DND-41 (cell line): Measurements from ENCODE around the gene AP2A2.

Experiments used
- ATAC-seq: fragments of 200-7000 bp; cut with Tn5 transposase; 3 replicates; pipeline ENCODE4 v1.9.1; 2021; ENCODE audit warnings: low read depth; ENCODE audit not compliant: insufficient read depth
- DNase-seq: peaks from one replicate; pipeline ENCODE4 v3.0.0-alpha.2; 2020
- H2AFZ ChIP-seq: 2 replicates; pipeline ENCODE4 v1.6.0; 2012; ENCODE audit warnings: low read depth, low read length
- H3K27ac ChIP-seq: 2 replicates; pipeline ENCODE4 v1.5.1; 2012; ENCODE audit warnings: low read length, inconsistent platforms
- H3K27me3 ChIP-seq: fragments of 200-600 bp; sonication (generic); 2 replicates; pipeline ENCODE4 v1.6.0; 2012; ENCODE audit warnings: low read length, mild to moderate bottlenecking, inconsistent platforms; ENCODE audit not compliant: insufficient read depth, poor library complexity
- H3K36me3 ChIP-seq: 2 replicates; pipeline ENCODE4 v1.5.1; 2012; ENCODE audit warnings: low read length, inconsistent platforms; ENCODE audit not compliant: insufficient read depth
- H3K4me1 ChIP-seq: 2 replicates; pipeline ENCODE4 v1.5.1; 2012; ENCODE audit warnings: mild to moderate bottlenecking, low read length; ENCODE audit not compliant: insufficient read depth
- H3K4me2 ChIP-seq: 2 replicates; pipeline ENCODE4 v1.6.0; 2012; ENCODE audit warnings: mild to moderate bottlenecking, moderate library complexity, low read length, inconsistent platforms; ENCODE audit not compliant: insufficient read depth
- H3K4me3 ChIP-seq, 2 experiments: fragments of 200-600 bp in 1 of 2; shearing (Covaris generic) in 1 of 2; 2 replicates each; pipeline ENCODE4 v1.5.1; 2012 to 2016; ENCODE audit warnings: inconsistent platforms in 2 of 2, low read length in 2 of 2, mild to moderate bottlenecking in 2 of 2, low read depth in 1 of 2, moderate library complexity in 1 of 2
- H3K79me2 ChIP-seq: 2 replicates; pipeline ENCODE4 v1.6.0; 2012; ENCODE audit warnings: low read length, inconsistent platforms; ENCODE audit not compliant: insufficient read depth
- H3K9ac ChIP-seq: 2 replicates; pipeline ENCODE4 v1.6.0; 2012; ENCODE audit warnings: low read depth, mild to moderate bottlenecking, inconsistent platforms, low read length, moderate library complexity
- H3K9me3 ChIP-seq: 2 replicates; pipeline ENCODE4 v1.5.1; 2012; ENCODE audit warnings: low read length, moderate library complexity, mild to moderate bottlenecking, inconsistent platforms; ENCODE audit not compliant: insufficient read depth, severe bottlenecking
- H4K20me1 ChIP-seq: 2 replicates; pipeline ENCODE4 v1.6.0; 2012; ENCODE audit warnings: low read length; ENCODE audit not compliant: insufficient read depth
- EZH2 ChIP-seq: IDR thresholded peaks from 3 replicates; pipeline ENCODE4 v1.6.1; 2012; ENCODE audit warnings: borderline replicate concordance, low read depth, mild to moderate bottlenecking, moderate library complexity, low read length, inconsistent platforms; ENCODE audit not compliant: severe bottlenecking
- TF ChIP-seq, protein P1 (sequence below): IDR thresholded peaks from 2 replicates; pipeline ENCODE4 v1.5.1; 2012; ENCODE audit warnings: borderline replicate concordance, low read length, moderate library complexity, mild to moderate bottlenecking; ENCODE audit not compliant: poor library complexity, severe bottlenecking; ENCODE audit errors: extremely low read depth

The AP2A2 gene

DNA sequence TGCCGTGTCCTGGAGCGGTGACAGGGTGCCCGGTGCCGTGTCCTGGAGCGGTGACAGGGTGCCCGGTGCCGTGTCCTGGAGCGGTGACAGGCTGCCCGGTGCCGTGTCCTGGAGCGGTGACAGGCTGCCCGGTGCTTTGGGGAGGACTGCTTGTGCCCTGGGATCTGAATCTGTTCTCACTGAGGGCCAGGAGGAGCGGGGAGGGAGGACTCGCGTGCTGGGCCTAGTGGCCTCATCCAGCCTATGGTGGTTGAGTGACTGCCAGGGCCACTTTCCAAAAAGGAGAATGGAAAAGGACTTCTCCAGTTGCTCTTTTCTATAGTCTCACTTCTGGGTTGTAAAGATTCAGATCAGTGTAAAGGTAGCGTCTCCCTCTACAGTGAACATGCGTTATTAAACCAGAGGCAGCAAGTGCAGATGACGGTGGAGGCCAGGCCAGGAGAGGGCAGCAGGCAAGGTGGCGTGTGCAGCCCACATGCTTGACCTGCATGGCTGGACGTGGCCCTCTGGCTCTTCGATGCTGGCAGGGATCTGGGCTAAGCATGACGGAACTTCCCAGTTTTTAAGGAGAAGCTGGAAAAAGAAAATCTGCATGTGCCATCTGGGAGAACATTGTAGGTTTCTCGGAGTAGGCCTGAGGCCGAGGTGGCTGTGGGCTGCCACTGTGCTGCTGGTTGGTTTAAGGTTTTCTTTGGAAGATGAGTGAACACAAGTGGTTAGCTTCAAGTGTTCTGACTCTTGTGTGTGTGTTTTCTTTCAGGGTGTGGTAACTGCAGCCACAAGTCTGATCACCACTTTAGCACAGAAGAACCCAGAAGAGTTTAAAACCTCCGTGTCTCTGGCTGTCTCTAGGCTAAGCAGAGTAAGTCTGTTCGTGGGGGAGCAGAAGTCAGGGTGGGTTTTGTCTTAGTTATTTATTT lies 55.0 kb downstream of the AP2A2 start:
- Histone ChIP-seq H2AFZ (no peak overlapping the region), H3K4me2 (no peak overlapping the region), H3K4me3 (no peak overlapping the region), H4K20me1 (peaks cover 31% of the 10 kb centered on the region), H3K36me3 (peaks cover 76% of the 10 kb centered on the region), H3K79me2 (no peaks in the 10 kb centered on the region), H3K9me3 (no peaks in the 10 kb centered on the region), H3K4me1 (no peaks in the 10 kb centered on the region), H3K27ac (no peak overlapping the region), H3K9ac (no peak overlapping the region), H3K27me3 (no peaks in the 10 kb centered on the region)
- DNase-seq = no peak
- ATAC-seq = no peak
- no peak for TF ChIP-seq EZH2
- TF ChIP-seq, protein P1, sequence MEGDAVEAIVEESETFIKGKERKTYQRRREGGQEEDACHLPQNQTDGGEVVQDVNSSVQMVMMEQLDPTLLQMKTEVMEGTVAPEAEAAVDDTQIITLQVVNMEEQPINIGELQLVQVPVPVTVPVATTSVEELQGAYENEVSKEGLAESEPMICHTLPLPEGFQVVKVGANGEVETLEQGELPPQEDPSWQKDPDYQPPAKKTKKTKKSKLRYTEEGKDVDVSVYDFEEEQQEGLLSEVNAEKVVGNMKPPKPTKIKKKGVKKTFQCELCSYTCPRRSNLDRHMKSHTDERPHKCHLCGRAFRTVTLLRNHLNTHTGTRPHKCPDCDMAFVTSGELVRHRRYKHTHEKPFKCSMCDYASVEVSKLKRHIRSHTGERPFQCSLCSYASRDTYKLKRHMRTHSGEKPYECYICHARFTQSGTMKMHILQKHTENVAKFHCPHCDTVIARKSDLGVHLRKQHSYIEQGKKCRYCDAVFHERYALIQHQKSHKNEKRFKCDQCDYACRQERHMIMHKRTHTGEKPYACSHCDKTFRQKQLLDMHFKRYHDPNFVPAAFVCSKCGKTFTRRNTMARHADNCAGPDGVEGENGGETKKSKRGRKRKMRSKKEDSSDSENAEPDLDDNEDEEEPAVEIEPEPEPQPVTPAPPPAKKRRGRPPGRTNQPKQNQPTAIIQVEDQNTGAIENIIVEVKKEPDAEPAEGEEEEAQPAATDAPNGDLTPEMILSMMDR = no peak

DNA sequence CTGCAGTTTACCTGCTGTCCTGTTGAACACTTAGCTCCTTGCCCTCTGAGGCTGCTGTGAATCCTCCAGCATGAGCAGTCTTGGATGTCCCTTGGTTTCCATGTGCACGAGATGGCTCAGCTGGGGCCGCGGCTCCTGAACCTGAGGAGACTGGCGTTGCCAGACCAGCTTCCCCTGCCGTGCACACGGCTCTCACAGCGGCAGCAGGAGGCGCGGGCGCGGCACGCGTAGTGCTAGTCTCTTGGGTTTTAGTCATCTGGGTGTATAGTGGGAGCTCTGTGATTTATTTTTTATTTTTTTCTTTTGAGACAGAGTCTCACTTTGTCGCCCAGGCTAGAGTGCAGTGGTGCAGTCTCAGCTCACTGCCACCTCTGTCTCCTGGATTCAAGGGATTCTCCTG lies 56.1 kb downstream of the AP2A2 start:
- Histone ChIP-seq H3K9me3 (no peaks in the 10 kb centered on the region), H3K36me3 (peaks cover 79% of the 10 kb centered on the region), H3K27ac (no peak overlapping the region), H4K20me1 (peaks cover 30% of the 10 kb centered on the region), H2AFZ (no peak overlapping the region), H3K9ac (no peak overlapping the region), H3K4me2 (no peak overlapping the region), H3K27me3 (no peaks in the 10 kb centered on the region), H3K4me1 (no peaks in the 10 kb centered on the region), H3K79me2 (no peaks in the 10 kb centered on the region), H3K4me3 (no peak overlapping the region)
- no peak for ATAC-seq
- TF ChIP-seq, protein P1 = no peak
- no peak for TF ChIP-seq EZH2
- DNase-seq = no peak

DNA sequence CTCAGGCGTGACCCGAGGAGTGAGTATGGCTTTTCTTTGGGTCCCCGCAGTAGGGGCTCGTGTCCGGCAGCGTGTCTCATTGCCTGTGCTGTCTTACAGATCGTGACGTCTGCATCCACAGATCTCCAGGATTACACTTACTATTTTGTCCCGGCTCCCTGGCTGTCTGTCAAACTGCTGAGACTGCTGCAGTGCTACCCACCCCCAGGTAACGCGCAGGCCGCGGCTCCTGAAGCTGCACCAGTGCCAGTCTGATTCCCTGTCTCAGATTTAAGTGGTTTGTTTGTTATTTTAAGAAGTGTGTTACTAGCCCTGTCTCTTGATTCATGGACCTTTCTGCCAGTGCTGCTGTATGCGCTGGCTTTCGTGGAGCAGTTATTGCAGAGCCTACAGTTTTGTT lies 58.9 kb downstream of the AP2A2 start:
- Histone ChIP-seq H3K27ac (no peak overlapping the region), H3K4me2 (no peak overlapping the region), H3K36me3 (peaks cover 75% of the 10 kb centered on the region), H2AFZ (no peak overlapping the region), H3K79me2 (no peaks in the 10 kb centered on the region), H3K27me3 (no peaks in the 10 kb centered on the region), H3K4me3 (no peak overlapping the region), H4K20me1 (peaks cover 3% of the 10 kb centered on the region), H3K9me3 (no peaks in the 10 kb centered on the region), H3K4me1 (no peaks in the 10 kb centered on the region), H3K9ac (no peak overlapping the region)
- DNase-seq (no peak), ATAC-seq (no peak)
- no peak for TF ChIP-seq EZH2
- TF ChIP-seq, protein P1 = no peak
